HG03342 (cell line): ENCODE results near the gene TXNRD2.
"Not testable (repeated sequence)": the region's sequence is repeated elsewhere in the genome, so short reads cannot be mapped to it uniquely, and the experiment has no call there.

Experiments used
- ATAC-seq: cut with Tn5 transposase; IDR thresholded peaks from one replicate; pipeline ENCODE4 v1.9.1; 2021; ENCODE audit warnings: mild to moderate bottlenecking, moderate library complexity; ENCODE audit not compliant: unreplicated experiment

Gene TXNRD2

DNA sequence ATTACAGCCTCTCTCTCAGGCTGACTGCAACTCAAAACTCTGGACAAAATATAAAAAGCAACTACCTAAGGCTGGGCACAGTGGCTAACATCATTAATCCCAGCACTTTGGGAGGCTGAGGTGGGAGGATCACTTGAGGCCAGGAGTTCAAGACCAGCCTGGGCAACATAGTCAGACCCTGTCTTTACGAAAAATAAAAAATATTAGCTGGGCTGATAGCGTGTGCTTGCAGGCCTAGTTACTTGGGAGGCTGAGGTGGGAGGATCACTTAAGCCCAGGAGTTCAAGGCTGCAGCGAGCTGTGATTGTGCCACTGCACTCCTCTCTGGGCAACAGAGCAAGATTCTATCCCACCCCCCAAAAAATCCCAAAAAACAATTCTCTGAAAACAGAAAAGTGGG is 109.6 kb downstream of the TXNRD2 start:
- ATAC-seq: not testable (repeated sequence)

GRCh38 chr22:19831016-19831415 is 110.6 kb downstream of the TXNRD2 start:
- no peak for ATAC-seq

DNA sequence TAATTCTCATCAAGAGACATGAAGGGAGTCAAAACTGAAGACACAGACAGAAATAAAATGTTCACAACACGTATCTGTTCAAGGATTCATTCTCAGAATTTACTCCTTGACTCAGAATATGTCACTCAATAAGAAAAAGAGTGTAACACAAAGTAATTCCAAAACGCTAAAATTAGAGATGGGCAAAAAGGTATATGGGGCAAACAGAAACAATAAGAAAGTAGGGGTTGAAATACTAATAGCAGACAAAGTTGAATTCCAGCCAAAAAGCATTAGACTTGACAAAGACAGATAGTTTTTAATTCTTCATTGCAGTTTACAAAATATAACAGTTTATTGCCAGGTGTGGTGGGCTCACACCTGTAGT is 113.6 kb downstream of the TXNRD2 start:
- no peak for ATAC-seq

- ATAC-seq: no peak
These were observed 114.1 kb downstream of the TXNRD2 start for GRCh38 chr22:19827341-19828034.

GRCh38 chr22:19826619-19826950 is 115.0 kb downstream of the TXNRD2 start:
- no peak for ATAC-seq

- no peak for ATAC-seq
These were observed 115.6 kb downstream of the TXNRD2 start for GRCh38 chr22:19825904-19826618.
